HG02852 (cell line): Measurements from ENCODE around the gene ABAT.
"Not testable (repeated sequence)": the region's sequence is repeated elsewhere in the genome, so short reads cannot be mapped to it uniquely, and the experiment has no call there.

Source experiments
- ATAC-seq: cut with Tn5 transposase; IDR thresholded peaks from one replicate; pipeline ENCODE4 v1.9.1; 2021; ENCODE audit warnings: mild to moderate bottlenecking, moderate library complexity; ENCODE audit not compliant: unreplicated experiment

Gene ABAT

DNA sequence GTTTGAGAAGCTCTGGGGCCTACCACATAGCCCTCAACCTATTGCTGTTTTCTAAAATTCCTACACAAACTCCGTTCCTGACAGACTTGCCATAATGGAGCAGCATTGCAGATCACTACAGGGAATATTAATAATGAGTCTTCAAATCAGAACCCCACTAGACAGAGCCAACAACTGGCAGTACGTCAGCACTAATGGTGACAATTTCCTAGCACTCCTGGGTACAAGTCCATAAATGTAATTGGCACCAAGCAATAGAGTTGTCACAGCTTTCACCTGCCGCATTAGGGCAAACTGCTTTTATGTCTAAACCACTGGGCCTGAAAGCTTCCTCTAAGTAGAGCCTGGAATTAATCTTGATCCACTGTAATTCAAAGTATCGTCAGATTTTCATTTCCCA, 25.5 kb upstream of the ABAT start:
- ATAC-seq, result no peak

DNA sequence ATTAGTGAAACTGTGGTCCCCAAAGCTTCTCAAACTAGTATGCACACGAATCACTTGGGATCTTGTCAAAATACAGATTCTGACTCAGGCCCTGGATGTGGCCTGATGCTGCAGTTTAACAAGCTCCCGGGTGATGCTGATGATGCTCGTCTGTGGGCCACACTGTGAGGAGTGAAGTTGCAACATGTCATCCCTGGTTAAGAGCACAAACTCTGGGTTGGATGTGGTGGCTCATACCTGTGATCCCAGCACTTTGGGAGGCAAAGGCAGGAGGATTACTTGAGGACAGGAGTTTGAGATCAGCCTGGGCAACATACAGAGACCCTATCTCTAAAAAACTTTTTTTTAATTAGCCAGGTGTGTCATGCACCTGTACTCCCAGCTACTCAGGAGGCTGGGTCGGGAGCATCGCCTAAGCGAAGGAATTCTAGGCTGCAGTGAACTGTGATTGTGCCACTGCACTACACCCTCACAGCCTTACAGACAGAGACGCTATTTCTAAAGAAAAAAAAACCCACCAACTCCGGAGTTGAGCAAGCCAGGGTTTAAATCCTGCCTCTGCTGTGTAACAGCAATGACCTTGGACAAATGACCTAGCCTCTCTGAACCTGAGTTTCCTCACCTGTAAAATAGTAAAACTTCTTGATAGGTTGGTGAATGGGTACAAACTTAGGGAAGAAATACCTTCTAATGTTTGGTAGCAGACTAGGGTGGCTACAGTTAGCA, 24.4 kb upstream of the ABAT start:
- no peak for ATAC-seq

DNA sequence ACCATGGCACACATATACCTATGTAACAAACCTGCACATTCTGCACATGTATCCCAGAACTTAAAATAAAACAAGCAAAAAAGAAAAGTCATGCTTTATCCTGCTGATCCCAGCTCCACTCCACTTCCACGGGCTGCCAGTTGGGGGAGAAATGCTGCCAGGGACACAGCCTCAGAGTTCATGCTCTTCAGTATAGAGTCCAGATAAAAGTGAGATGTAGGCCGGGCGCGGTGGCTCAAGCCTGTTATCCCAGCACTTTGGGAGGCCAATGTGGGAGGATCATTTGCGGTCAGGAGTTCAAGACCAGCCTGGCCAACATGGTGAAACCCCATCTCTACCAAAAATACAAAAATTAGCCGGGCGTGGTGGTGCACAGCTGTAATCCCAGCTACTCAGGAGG, 22.5 kb upstream of the ABAT start:
- not testable (repeated sequence) for ATAC-seq

DNA sequence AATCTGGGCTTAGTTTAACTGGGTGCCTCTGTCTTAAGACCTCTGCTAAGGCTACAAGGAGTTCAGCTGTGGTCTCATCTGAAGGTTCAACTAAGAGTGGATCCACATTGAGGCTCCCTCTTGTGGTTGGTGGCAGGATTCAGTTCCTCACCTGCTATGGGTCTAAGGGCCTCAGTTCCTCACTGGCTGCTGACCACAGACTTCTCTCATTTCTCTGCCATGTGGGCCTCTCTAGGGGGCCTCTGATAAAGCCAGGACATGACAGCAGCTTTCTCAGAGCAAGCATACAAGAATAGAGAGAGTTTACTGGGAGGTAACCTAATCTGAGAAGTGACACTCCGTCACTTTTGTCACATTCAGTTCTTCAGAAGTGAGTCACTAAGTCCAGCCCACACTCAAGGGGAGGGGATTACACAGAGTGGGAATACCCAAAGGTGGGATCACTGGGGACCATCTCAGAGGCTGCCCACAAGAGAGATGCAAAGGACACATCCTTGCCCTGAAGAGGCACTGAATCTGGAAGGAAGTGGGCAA, 19.2 kb upstream of the ABAT start:
- peak; percentile 78 for ATAC-seq

DNA sequence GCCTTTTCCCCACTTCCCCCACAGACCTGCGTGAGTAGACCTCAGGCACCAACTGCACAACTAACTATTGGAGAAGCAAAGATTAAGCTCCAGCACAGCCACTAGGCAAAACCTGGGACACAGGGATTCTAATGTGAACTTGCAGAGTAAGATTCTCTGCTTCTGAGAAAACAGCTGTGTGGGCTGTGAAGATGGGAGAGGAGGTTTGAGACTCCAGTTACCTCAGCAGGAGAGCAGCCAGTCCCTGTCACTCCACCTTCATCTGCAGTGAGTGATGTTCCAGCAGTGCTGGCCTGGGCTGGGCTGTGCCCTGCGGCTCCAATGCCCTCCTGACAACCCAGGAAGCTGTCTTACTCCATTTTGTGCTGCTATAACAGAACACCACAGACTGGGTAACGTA, 18.0 kb upstream of the ABAT start:
- ATAC-seq, result no peak

DNA sequence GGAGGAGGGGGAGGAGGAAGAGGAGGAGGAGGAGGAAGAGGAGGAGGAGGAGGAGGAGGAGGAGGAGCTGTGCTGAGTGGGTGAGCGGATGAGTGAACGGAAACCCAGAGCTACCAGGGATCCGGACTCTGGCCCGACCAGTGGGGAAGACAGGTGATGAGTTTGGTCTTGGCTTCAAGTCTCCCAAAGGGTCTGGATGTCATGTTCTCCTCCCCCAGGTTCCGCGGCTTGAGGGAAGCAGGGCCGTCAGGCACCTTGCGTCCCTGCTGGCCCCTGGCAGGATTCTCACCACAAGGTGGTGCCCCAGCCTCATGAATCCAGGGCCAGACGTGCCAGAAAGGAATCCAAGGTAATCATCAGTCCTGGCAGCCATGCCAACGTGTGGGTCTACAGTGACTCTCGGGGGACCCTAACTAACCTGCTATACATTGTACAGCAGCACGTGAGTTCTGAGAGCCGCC, 13.5 kb upstream of the ABAT start:
- ATAC-seq, result peak; percentile 52

DNA sequence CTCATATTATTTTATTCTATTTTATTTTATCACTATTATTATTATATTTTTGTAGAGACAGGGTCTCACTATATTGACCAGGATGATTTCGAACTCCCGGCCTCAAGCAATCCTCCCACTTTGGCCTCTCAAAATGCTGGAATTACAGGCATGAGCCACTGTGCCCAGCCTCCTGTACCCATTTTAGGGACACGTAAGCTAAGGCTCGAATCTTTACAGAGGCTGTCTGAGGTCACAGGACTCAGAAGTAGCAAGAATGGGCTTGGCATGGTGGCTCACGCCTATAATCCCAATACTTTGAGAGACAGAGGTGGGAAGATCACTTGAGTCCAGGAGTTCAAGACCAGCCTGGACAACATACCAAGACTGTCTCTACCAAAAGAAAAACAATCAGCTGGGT, 12.7 kb upstream of the ABAT start:
- ATAC-seq, result no peak

DNA sequence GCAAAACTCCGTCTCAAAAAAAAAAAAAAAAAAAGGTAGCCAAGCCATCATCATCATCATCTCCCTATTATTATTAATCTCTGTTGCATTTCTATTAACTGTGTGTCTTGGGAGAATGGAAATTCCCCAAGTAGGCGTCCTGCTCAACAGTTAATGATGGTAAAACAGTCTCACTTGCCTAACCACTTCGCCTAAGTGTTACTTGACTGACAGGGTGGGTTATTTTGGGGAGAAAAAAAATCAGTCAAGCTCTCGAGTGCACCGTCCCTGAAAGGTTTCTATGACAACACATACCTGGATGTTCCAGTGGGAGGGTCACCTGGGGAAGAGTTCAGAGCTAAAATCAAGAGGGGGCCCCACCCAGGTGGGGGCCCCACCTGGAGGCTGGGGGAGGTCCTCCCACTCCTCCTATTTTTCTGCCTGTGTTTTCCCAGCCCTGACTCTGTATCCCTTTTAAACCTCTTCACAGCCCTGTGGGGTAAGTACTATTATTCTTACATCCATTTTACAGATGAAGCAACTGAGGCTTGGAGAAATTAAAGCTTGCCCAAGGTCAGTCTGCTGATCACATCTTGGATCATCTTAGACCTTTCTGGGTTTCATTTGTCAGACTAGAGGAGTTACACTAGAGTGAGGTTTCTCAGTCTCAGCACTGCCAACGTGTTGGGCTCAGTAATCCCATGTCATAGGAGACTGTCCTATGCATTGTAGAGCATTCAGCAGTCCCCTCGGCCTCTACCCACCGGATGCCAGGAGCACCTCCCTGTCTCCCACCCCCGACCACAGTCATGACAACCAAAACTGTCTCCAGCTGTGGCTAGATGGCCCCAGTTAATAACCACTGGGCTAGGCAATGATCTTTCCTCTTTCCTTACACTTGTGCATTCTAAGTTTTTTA, 11.0 kb upstream of the ABAT start:
- no peak for ATAC-seq

DNA sequence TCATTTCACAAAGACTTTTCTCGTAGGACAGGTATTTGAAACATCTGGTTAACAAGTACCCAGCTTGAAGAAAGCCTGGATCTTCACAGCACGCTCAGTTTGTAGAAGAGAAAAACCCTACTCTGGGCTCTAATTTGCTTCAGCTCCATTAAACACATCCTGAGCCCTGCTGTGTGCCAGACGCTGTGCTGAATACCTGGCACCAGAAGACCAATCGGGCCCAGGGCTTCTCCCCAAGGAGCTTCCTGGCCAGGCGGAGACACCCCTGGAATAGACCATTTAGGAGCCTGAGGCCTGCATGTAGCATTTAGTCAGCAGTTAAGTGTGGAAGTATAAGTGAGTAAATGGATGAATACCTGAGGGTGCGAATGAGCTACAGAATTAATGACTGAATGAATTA, 8.9 kb upstream of the ABAT start:
- ATAC-seq, result no peak

DNA sequence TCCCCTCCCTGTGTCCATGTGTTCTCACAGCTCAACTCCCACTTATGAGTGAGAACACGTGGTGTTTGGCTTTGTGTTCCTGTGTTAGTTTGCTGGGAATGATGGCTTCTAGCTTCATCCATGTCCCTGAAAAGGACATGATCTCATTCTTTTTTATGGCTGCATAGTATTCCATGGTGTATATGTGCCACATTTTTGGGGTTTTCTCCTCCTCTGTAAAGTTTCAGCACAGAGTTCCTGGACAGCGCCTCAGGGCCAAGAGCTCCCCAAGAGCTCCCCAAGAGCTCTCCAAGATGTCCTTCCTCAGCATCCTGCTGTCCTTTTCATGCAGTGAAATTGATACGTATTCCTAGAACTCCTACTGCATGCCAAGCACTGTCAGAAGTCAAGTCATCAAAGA, 6.9 kb upstream of the ABAT start:
- ATAC-seq, result no peak

DNA sequence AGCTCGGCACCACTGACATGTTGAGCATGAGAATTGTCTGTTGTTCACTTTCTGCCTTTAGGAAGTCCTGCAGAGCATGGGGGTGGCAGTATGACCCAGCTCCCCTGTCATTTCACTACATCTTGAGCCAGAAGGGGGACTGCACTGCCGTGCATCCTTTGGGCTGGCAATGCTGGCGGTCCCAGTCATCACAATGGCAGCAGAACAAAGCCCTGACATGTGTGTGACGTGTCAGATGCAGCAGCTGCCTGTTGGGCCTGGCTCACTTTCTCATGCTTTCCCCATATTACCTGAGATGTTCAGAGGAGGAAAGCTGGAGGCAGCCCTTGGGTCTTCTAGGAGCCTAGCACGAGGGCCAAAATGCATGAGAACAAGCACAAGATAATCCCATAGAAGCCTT, 6.3 kb upstream of the ABAT start:
- no peak for ATAC-seq

DNA sequence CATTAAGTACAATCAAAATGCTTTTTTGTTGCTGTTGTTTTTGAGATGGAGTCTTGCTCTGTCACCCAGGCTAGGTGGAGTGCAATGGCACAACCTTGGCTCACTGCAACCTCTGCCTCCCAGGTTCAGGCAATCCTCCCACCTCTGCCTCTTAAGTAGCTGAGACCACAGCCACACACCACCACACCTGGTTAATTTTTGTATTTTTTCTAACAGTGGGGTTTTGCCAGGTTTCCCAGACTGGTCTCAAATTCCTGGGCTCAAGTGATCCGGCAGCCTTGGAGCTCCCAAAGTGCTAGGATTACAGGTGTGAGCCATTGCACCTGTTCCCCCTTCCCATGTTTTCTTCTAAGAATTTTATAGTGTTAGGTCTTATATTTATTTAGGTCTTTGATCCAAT, 4.9 kb upstream of the ABAT start:
- no peak for ATAC-seq

DNA sequence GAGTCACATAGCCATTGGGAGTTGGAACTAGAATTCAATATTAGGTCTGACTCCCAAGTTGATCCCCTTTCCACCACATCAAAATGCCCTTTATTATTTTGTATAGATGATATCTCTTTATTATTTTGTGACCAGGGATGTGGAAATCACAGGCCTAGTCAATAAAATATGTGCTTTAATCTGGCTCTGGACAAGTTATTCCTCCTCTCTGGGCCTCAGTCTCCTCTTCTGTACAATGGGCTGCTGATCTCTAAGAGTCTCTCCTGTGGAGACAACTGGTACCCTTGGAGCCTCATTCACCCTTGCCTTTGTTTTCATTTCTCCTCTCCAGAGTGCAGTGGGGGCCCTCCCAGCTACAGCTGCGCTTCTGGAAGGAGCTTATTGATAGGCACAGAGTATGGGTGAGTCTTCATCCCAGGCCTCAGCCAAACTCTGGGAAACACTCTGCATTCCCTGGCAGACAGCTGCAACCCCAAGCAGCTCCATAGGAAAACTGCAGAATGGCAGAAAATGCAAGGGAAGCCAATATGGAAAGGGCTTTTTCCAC, 4.3 kb upstream of the ABAT start:
- no peak for ATAC-seq

DNA sequence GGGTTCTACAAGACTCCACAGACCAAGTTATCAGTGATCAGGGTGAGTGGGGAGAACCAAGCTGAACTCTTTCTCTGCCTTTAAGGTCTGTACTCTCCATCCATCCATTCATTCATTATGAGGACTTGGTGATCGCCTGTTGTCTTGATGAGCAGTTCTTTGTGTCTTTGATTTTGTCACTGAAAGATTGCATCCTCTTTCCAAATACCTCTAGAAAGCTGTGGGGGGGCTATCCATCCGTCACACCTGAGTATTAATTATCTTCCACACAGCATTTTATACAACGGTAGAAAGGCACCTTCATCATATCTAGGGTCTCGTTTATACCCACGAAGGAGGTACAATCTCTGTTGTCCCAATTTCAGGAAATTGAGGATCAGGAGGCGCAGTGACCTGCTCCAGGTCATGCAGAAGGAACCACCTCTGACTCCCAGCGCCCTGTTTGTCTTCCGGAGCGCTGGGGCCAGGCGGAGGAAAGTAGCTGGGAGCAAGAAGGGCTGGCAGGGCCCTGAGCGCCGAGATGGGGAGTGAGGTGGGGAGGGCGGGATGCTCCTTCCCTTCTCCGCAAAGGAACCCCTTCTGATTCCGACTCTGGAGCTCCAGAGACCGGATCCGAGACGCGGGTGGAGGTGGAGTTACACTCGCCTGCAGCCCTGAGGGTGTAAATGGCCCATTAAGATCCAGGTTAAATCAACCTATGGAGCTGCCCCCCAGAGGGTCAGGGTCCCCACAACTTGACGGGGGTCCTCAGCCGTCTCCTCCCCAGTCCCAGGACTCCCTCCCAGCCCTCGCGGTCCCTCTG, 605 bp upstream of the ABAT start:
- peak; percentile 48 for ATAC-seq

DNA sequence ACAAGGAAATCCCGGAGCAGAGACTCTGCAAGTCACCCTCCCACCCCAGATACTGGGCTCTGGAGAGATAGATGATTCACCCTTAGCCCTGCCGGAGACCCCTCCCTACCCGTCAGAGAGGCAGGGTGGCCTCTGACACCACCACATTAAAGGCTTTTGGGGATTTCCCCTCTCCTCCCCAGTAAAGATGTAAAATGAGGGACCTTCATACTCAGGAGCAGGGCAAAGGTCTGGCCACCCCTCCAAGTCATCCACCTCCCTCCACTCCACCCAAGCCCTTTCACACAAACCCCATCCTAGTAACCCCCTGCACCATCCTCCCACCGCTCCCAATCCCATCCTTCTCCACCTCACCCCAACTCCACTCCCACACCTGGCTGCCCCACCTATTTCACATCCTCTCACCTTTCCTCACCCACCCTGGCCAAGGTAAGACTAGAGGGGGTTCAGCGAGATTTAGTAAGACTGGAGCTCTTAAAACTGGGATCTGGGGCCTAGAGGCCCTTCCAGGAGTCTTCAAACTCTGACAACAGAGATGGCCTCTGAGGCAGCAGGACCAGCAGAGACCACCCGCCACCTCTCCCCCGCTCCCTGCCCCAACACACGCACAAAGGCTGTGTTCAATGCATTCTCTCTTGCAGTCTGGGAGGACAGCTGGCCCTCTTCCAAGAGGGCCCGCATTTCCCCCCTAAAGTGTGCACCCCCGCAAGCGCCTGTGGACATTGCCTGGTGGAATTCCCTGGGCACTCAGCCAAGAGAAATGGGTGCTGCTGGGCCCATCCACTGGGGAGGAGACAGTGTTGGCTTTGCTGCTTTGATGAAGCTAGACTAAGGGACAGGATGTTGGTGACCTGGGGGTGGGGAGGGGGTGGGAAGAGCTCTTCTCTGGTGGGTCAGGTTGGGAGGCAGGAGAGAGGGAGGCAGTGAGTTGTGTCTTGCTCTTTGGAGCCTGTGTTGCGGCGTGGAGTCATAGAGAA, 1.1 kb downstream of the ABAT start:
- ATAC-seq, result no peak

DNA sequence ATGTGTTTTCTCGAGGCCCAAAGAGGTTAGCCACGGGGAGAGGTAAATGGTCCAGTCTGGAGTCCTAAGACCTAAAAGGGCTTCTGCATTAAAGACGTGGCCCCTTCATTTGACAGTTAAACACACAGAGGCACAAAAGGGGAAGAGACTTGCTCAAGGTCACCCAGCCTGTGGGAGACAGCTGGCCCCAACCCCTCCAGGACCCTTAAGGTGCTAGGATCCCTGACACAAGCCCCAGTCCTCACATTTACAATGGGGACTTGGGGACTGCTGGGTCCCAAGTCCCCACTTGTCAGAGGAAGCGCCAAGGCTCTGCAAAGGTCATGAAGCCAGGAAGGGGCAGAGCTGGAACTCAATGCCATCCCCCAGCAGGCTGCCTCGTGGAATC, 1.7 kb downstream of the ABAT start:
- ATAC-seq, result no peak

DNA sequence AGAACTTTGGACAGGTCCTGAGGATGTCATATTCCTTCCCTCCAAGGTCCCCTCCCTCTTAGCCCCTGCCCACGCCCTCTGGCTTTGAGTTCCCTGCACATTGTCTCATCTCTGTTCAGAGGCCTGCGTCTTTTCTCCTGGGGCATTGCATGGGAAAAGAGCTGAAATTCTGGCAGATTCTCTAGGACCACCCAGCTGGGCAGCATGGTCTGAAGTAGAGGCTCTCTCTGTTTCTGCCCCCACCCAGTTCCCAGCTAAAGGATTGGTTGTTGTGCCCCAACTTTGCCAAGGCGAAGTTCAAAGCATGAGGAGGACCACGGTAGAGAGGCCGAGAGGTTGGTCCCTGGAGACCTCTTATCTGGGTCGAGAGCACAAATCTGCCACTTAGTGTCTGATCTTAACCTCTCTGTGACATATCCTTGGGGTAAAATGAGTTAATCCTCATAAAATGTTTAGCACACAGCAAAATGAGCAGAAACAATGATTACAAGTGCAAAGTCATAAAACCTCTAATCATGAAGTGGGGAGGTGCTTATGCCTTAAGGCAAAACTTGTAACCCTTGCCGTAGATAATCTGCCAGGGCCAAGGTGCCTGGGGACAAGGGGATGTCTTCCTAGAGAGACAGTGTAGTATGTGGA, 2.4 kb downstream of the ABAT start:
- no peak for ATAC-seq

DNA sequence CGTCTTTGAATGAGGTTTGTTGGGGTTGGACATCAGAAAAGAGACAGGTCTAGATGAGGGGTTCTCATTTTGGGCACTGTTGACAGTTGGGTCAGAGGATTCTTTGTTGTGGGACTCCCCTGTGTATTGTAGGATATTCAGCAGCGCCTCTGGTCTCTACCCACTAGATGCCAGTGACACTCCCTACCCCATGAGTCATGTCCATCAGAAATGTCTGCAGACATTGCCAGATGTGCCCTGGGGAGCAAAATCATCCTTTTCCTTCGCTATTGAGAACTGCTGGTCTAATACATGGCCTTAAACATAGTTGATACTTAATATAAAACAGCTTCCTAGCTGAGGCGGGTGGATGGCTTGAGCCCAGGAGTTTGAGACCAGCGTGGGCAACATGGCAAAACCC, 3.1 kb downstream of the ABAT start:
- no peak for ATAC-seq
